Kidney (tissue), 14 donors: ENCODE measurements around the gene DDX39A. TPM values are rescaled to one million over a fixed set of nuclear protein-coding genes. Genes with fewer than 3 reads are reported as not detected.
A peak's percentile ranks its signal among the peaks of the same experiment; 100 is the strongest.

ENCODE experiments used
- DNase-seq, 5 donors: peaks; one replicate each; pipeline ENCODE4 v3.0.0-alpha.2; 2013 to 2020
- FAIRE-seq: peaks from 2 replicates; lab custom pipeline; 2012; peaks lifted over from hg19 to GRCh38; lab: Jason Lieb, UNC
- H3K27ac ChIP-seq, 2 donors: one replicate each; pipeline ENCODE4 v1.7.0; 2013; ENCODE audit warnings: low read depth in 2 of 2, low read length in 2 of 2, inconsistent platforms in 1 of 2
- H3K27me3 ChIP-seq: one replicate; pipeline ENCODE4 v1.7.1; 2013; ENCODE audit warnings: low read length, inconsistent platforms; ENCODE audit not compliant: control insufficient read depth, insufficient read depth
- H3K36me3 ChIP-seq, 3 donors: one replicate each; pipeline versions ENCODE4 v1.7.0 to v1.7.1; 2013; ENCODE audit warnings: low read length in 3 of 3, control low read depth in 1 of 3, inconsistent platforms in 1 of 3; ENCODE audit not compliant: insufficient read depth in 3 of 3, control insufficient read depth in 2 of 3
- H3K4me1 ChIP-seq, 3 donors: one replicate each; pipeline versions ENCODE4 v1.7.0 to v1.7.1; 2013; ENCODE audit warnings: low read length in 3 of 3, inconsistent platforms in 1 of 3, low read depth in 1 of 3; ENCODE audit not compliant: control insufficient read depth in 2 of 3, insufficient read depth in 2 of 3
- H3K4me3 ChIP-seq, 3 donors: one replicate each; pipeline versions ENCODE4 v1.7.0 to v1.8.1; 2013; ENCODE audit warnings: low read length in 3 of 3, control low read depth in 1 of 3, inconsistent platforms in 1 of 3
- H3K9ac ChIP-seq, 3 donors: one replicate each; pipeline versions ENCODE4 v1.7.0 to v1.7.1; 2013; ENCODE audit warnings: low read length in 3 of 3, control low read depth in 1 of 3, inconsistent platforms in 1 of 3
- H3K9me3 ChIP-seq, 3 donors: one replicate each; pipeline versions ENCODE4 v1.7.0 to v1.7.1; 2013; ENCODE audit warnings: low read length in 3 of 3, control low read depth in 1 of 3, inconsistent platforms in 1 of 3; ENCODE audit not compliant: control insufficient read depth in 2 of 3, insufficient read depth in 1 of 3
- CTCF ChIP-seq: IDR thresholded peaks from 3 replicates; pipeline ENCODE4 v1.5.1; 2012; ENCODE audit warnings: mild to moderate bottlenecking, moderate library complexity, borderline replicate concordance; ENCODE audit not compliant: insufficient read depth; ENCODE audit errors: extremely low read depth
- intact Hi-C: fragments of 100-400 bp; cut with DNase I; formaldehyde crosslinking; loops from one replicate; pipeline ENCODE4 v1.11.1; 2022
- polyA plus RNA-seq: library from polyadenylated mRNA; stranded (reverse); fragments of 350-450 nt; fragmentation: Illumina TruSeq; extraction: RNeasy Lipid Tissue Mini Kit (QIAGEN cat#74804); gene quantifications from one replicate; pipeline ENCODE4 v1.2.3, GENCODE V29; 2014; ENCODE audit warnings: low read depth, low replicate concordance; ENCODE audit not compliant: insufficient read depth
- total RNA-seq: library from RNA; stranded (reverse); fragmentation: NEBNext Ultra II Directional; extraction: Animal tissue kit (Norgen Biotek cat#: 25700); gene quantifications from one replicate; pipeline ENCODE4 v1.2.1, GENCODE V29; 2021
- donor health status: control.
- donor health status: control.
- donor health status: control.
- donor health status: control.
- donor health status: control.
- donor health status: DM: yes; HTN: yes; CAD: no.
- donor health status: Normal renal cell carcinoma (clear cell type).

DDX39A gene
- total and polyA plus RNA-seq, 2 donors from 2014 or later = 35.6 to 53.8 TPM

- intact Hi-C loops = no loop called here
- no peak for TF ChIP-seq CTCF
- H3K9ac ChIP-seq = no peak overlapping the region
- no peak overlapping the region for H3K4me3 ChIP-seq
- no peak overlapping the region for H3K27ac ChIP-seq
- peaks cover 0 to 7% (median 0%) of the 10 kb centered on the region in 3 donors for H3K4me1 ChIP-seq
- no peak for DNase-seq
- H3K9me3 ChIP-seq = no peaks in the 10 kb centered on the region
- H3K27me3 ChIP-seq = no peaks in the 10 kb centered on the region
- H3K36me3 ChIP-seq = no peaks in the 10 kb centered on the region
- FAIRE-seq = no peak
These were observed 40.3 kb downstream of the DDX39A start for GRCh38 chr19:14378890-14379289.

- no peak overlapping the region for H3K9ac ChIP-seq
- H3K27me3 ChIP-seq = no peaks in the 10 kb centered on the region
- no peaks in the 10 kb centered on the region for H3K36me3 ChIP-seq
- no peak overlapping the region for H3K4me3 ChIP-seq
- DNase-seq = peak in 2 of 5 donors; percentile 41 to 57
- intact Hi-C loops = no loop called here
- H3K4me1 ChIP-seq = peaks cover 0 to 7% (median 0%) of the 10 kb centered on the region in 3 donors
- H3K27ac ChIP-seq = no peak overlapping the region
- no peaks in the 10 kb centered on the region for H3K9me3 ChIP-seq
- TF ChIP-seq CTCF = no peak
- FAIRE-seq = no peak
These were observed 41.2 kb downstream of the DDX39A start for GRCh38 chr19:14377883-14378328.

- Histone ChIP-seq H3K4me1 (peaks cover 0 to 5% (median 0%) of the 10 kb centered on the region in 3 donors), H3K9me3 (no peaks in the 10 kb centered on the region), H3K27ac (peak overlapping the region in 1 of 2 donors; percentile 69), H3K36me3 (no peaks in the 10 kb centered on the region), H3K4me3 (no peak overlapping the region), H3K9ac (no peak overlapping the region), H3K27me3 (no peaks in the 10 kb centered on the region)
- DNase-seq (peak in 2 of 5 donors; percentile 69 to 85), FAIRE-seq (no peak)
- intact Hi-C loops = no loop called here
- no peak for TF ChIP-seq CTCF
These were observed 43.4 kb downstream of the DDX39A start for GRCh38 chr19:14375582-14376291.
